GM21825 (cell line): ENCODE data around the gene XPC.

ENCODE experiments used
- ATAC-seq: cut with Tn5 transposase; IDR thresholded peaks from one replicate; pipeline ENCODE4 v1.9.1; 2021; ENCODE audit warnings: mild to moderate bottlenecking, moderate library complexity; ENCODE audit not compliant: unreplicated experiment

The XPC gene

GRCh38 chr3:14137004-14137403, 41.4 kb downstream of the XPC start:
- ATAC-seq: no peak

GRCh38 chr3:14135581-14135980, 42.8 kb downstream of the XPC start:
- no peak for ATAC-seq

- no peak for ATAC-seq
Observed at GRCh38 chr3:14134291-14134690, 44.1 kb downstream of the XPC start.

DNA sequence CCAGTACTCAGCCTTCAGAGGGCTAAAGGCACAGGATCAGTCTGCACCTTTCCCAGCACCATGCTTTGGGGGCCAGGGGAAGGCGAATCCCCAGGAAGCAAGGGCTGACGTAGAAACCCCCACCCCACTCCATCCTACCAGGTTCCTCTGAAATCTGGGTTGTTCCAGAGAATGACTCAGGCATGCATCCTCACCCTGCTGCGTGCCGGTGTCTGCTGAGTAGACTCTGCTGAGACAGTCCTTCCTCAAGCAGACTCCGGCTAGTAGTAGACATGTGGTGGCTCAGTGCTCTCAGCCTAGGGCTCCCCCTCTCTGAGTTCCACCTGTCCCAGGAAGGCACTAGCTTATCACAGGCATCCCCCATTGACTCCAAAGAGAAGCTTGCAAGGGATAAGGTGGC, 44.5 kb downstream of the XPC start:
- ATAC-seq: no peak

DNA sequence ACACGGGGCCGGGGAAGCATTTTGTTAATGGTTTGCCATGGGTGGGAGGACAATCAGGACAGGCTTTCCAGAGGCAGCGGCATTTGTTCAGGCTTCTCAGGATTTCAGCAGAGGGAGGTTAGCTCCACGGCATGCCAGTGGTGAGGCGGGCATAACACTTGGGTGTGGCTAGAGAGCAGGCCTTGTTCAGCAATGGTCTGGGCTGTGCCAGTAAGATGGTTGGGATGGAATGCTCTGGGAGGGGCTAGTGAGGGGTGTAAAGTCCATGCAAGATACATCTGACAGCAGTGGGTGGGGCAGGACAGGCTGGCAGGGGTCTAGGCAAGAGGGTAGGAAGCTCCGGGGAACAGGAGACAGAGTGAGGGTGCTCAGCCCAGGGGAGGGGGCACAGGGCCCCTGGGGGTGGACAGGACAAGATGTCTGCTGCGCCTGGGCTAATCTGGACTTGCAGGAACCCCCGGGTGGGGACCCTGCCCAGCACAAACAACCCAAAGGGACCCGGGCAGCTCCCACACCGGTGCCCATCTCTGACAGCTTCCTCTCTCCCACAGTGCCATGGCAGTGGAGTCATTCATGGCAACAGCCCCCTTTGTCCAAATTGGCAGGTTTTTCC, 45.1 kb downstream of the XPC start:
- no peak for ATAC-seq

GRCh38 chr3:14132689-14133088, 45.7 kb downstream of the XPC start:
- ATAC-seq: no peak

- ATAC-seq: no peak
Observed at GRCh38 chr3:14132120-14132519, 46.3 kb downstream of the XPC start.

- no peak for ATAC-seq
Observed at GRCh38 chr3:14131134-14131533, 47.3 kb downstream of the XPC start.

DNA sequence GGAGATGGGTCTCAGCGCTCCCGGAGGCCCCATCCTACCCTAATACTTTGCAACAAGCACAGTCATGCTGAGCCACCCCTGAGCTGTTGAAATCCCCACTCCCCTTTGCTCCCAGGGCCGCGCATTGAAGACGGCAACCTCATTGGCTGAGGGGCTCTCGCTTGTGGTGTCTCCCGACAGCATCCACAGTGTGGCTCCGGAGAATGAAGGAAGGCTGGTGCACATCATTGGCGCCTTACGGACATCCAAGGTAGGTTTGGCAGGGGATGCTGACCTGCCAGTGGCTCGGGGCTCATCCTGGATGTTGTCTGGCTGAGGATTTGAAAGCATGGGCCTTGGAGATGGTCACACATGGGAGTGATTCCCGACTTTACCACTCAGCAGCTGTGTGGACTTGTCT, 47.7 kb downstream of the XPC start:
- ATAC-seq: no peak

- no peak for ATAC-seq
Observed at GRCh38 chr3:14130230-14130629, 48.2 kb downstream of the XPC start.

DNA sequence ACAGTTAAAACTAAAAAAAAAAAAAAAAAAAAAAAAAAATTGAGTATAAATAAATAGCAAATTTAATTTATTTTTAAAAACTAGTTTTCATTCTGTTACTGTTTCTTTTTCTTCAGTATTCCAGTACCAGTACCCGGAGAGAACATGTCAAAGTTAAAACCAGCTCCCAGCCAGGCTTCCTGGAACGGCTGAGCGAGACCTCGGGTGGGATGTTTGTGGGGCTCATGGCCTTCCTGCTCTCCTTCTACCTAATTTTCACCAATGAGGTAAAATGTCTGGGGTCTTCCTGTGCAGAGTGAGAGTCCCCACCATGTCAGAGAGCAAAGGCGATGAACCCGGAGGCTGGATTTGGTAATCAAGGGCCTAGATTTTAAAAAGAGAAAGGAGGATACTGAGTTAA, 49.1 kb downstream of the XPC start:
- ATAC-seq: no peak

- no peak for ATAC-seq
Observed at GRCh38 chr3:14128724-14129123, 49.7 kb downstream of the XPC start.

- no peak for ATAC-seq
Observed at GRCh38 chr3:14127516-14128161, 50.8 kb downstream of the XPC start.

DNA sequence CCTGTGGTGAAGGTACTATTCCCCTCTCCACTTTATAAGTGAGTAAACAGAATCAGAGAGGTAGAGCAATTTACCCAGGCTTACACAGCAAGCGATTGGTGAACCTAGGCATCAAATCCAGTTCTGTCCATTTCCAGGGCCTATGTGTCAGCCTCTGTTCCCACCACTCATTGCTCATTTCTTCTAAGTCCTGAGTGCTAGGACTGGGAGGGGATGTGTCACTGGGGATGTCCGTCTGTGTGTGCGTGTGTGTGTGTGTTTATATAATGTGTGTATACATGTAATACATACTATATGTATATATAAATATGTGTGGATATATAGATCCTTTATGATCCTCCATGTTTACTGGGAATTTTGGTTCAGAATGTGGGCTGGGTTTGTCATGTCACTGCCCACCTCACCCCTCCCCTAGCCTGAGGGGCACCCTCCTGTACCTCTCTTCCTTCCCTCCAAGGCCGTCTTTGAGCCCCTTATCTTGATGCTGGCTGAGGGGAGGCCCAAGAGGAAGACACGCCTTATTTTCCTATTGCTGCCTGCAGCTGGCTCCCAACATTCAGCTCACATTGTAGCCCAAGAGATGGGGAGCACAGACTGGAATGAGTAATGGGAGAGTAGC, 51.4 kb downstream of the XPC start:
- ATAC-seq: no peak

GRCh38 chr3:14126017-14126886, 52.1 kb downstream of the XPC start:
- no peak for ATAC-seq

- ATAC-seq: peak; percentile 23
Observed at GRCh38 chr3:14125193-14126016, 53.0 kb downstream of the XPC start.

GRCh38 chr3:14124615-14125192, 53.7 kb downstream of the XPC start, which contains the start of the genes CHCHD4 and TMEM43:
TSS of gene CHCHD4 (minus strand) at chr3:14124870. CDS start at chr3:14124676, 194 bp downstream.
TSS of gene TMEM43 (plus strand) at chr3:14125052. CDS start at chr3:14125194, 142 bp downstream.
- ATAC-seq: peak; percentile 78

DNA sequence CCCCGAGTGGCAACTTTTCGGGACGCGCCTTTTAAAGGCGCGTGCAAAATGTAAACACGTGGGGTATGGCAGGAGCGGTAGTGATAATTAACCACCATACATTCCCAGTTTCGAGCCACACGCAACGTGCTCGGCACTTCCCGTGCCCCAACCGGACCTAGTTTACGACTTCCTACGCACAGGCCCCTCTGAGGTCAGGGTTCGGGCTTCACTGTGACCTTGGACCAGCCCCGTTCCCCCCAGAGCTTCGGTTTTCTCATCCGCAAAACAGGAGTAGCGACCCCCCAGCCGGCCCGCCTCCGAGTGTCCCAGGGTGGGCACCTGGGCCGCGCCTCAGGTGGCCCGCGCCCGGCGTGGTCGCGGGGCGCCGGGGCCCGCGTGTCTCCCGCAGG, 54.2 kb downstream of the XPC start:
- peak; percentile 38 for ATAC-seq

DNA sequence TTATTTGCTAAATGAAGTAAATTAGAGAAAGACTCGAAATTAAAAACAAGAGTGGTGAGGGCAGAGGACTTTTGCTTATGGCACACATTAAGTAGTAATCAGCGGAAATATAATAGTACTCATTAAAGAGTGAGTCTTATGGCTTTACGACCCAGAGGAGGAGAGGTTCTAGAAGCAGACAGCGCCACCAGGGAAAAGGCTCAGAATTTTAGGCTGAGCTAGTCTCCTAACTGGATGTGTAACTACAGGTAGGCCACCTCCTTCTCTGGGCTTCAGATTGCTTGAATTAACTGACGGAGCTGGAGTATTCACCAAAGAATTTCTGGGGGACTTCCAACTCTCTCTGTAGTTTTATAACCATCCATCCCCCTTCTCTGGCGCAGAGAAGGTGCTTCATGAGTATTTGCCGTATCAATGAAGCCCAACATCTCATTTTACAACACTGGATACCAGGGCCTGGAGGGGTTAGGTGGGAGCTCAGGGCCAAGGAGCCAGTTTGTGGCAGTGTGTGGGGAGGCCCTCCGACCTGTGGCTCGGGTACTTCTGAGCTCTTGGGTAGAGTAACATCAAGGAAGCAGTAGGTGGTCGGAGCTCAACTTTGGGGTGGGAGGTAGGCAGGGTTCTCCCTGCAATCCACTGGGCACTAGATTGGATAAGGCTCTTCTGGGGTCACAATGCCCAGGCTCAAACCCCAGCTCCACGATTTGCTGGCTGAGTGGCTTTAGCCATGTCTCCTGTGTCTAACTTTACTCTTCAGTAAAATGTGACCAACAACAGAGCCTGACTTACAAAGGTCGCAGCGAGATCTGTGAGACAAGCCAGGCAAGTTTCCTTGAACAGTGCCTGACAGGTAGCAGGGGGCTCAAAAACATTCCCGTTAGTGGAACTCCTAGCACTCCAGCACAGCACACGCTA, 54.8 kb downstream of the XPC start:
- ATAC-seq: no peak
